C4-2B (cell line): ENCODE data around the gene GUCA1A.

Source experiments
- H3K27ac ChIP-seq: fragments of 450-650 bp; 2 replicates; pipeline ENCODE4 v1.5.1; 2017
- ZFX ChIP-seq: fragments of 450-650 bp; IDR thresholded peaks from 2 replicates; pipeline ENCODE4 v1.6.1; 2017
- TF ChIP-seq, protein P1 (sequence below): fragments of 450-650 bp; conservative IDR thresholded peaks from 2 replicates; pipeline ENCODE4 v1.5.1; 2017; ENCODE audit warnings: mild to moderate bottlenecking

GUCA1A gene

GRCh38 chr6:42217519-42218367, 44.6 kb downstream of the GUCA1A start, which contains the start of gene MRPS10:
Gene MRPS10 (minus strand): TSS chr6:42217861. CDS start chr6:42217849, 12 bp downstream.
- no peak for TF ChIP-seq ZFX
- TF ChIP-seq, protein P1, sequence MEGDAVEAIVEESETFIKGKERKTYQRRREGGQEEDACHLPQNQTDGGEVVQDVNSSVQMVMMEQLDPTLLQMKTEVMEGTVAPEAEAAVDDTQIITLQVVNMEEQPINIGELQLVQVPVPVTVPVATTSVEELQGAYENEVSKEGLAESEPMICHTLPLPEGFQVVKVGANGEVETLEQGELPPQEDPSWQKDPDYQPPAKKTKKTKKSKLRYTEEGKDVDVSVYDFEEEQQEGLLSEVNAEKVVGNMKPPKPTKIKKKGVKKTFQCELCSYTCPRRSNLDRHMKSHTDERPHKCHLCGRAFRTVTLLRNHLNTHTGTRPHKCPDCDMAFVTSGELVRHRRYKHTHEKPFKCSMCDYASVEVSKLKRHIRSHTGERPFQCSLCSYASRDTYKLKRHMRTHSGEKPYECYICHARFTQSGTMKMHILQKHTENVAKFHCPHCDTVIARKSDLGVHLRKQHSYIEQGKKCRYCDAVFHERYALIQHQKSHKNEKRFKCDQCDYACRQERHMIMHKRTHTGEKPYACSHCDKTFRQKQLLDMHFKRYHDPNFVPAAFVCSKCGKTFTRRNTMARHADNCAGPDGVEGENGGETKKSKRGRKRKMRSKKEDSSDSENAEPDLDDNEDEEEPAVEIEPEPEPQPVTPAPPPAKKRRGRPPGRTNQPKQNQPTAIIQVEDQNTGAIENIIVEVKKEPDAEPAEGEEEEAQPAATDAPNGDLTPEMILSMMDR: no peak
- H3K27ac ChIP-seq: peak within 1 kb of the TSS; percentile 75

DNA sequence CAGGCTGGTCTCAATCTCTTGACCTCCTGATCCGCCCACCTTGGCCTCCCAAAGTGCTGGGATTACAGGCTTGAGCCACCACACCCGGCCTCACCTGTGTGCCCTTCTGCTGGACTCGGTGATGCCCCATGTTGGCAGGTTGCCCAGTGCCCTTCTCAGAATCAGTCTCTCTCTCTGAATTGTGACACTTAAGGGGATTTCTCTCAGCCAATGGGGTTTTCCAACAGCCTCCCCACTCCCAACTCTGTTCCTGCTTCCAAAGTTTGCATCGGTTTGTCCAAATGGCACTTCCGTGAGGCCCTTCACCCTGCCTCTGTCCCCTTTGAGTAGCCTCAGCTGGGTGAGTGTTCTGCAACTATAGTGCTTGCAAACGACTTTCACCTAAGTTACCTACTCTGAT, 47.6 kb downstream of the GUCA1A start:
- no peak for TF ChIP-seq ZFX
- TF ChIP-seq, protein P1: no peak
- H3K27ac ChIP-seq: no peak overlapping the region

DNA sequence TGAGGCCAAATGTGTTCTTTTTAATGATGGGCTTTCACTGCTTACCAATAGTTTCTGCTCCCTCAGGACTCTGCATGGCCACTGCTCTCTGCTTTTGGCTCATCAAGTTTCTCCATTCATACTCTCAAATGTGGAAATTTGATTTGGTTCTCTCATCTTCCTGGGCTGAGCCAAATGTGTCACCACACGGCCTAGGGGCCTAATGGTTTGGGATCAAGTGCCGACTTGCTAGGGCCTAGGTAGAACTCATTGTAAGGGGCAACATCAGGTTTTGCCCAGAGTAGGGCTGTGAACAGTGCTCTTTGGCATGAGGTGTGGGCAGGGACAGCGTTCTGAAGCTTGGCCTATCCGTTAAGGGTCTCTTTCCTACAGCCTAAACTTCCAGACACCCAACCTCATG, 48.4 kb downstream of the GUCA1A start:
- TF ChIP-seq ZFX: no peak
- TF ChIP-seq, protein P1: no peak

DNA sequence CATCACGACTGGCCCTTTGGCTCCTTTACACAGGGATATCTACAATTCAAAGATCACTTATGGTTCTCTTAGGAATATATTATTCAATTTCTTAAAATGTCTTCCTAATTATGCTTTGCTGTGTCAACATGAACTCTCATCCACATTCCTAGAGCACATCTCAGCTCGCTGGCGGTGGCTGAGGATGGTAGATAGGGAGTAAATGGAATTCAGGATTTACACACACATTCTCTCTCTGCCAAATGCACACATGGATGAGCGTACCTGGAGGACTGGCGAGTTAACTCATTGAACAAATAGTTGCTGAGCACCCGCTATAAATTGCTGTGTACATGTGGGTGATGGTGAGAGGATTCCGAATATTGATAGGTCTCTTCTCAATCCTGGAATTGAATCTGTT, 49.3 kb downstream of the GUCA1A start:
- no peak overlapping the region for H3K27ac ChIP-seq
- no peak for TF ChIP-seq ZFX
- TF ChIP-seq, protein P1: no peak

More for the DNA sequence above, 48.4 kb downstream of the GUCA1A start:
- no peak overlapping the region for H3K27ac ChIP-seq

DNA sequence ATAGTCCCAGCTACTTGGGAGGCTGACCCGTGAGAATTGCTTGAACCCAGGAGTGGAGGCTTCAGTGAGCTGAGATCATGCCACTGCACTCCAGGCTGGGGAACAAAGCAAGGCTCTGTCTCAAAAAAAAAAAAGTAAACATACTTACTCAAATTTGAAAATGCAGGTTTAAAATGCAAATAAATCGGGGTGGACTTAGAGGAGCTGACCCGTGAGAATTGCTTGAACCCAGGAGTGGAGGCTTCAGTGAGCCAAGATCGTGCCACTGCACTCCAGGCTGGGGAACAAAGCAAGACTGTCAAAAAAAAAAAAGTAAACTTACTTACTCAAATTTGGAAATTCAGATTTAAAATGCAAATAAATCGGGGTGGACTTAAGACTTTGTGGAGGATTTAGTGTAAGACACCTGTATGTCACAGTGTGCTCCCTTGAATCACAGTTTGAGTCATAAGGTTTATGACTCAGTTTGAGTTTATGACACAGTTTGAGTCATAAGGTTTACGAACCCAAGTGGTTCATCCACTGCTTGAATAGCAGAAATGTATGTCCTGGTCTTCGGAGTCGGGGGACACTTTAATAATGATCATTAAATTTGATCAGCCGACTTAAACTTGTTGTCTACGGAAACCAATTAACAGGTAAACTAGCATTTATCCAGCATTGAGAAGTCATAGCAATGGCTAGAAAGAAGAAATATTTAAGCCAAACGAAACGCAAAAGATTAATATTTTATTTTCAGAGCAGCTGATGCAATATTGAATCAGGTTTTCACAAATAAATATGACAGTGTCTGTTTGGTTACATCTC, 51.3 kb downstream of the GUCA1A start:
- H3K27ac ChIP-seq: no peak overlapping the region
- TF ChIP-seq, protein P1: no peak
- no peak for TF ChIP-seq ZFX

DNA sequence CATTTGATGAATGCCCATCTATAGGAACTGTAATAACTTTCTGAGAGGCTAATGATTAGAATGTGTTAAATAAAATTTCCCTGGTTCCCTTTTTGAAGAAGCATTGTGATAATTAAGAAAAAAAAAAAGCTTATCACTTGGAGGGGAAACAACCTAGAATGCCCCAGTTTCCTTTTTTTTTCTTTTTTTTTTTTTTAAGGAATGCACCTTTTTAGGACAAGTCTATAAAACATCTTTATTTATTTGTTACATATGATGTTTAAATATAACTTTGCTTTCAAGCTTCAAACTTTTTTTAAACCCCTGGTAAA, 51.8 kb downstream of the GUCA1A start:
- no peak overlapping the region for H3K27ac ChIP-seq
- TF ChIP-seq ZFX: no peak
- TF ChIP-seq, protein P1: no peak

DNA sequence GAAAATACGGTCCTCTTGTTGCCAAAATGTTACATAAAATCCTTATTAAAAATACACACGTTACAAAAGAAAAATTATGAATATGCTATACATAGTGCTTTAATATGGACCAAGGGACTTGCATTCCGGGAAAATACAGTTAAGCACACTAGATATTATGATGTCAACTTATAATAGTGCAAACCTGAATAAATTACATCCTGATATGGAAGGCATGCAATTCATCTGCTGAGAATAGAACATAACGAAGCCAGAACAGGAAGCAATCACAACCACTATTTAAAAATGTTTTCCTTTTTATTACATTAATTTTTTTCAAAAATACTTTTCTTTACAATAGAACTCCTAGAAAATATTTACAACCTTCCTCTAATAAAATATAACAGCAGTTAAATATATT, 52.3 kb downstream of the GUCA1A start:
- no peak overlapping the region for H3K27ac ChIP-seq
- TF ChIP-seq, protein P1: no peak
- no peak for TF ChIP-seq ZFX
